SU-DHL-6 (cell line): ENCODE data around the gene KAZN.

Source experiments
- H2AFZ ChIP-seq: fragments of 200-600 bp; sonication (generic); 2 replicates; pipeline ENCODE4 v1.6.1; 2014; ENCODE audit warnings: low read depth, mild to moderate bottlenecking, moderate library complexity, mixed read lengths, antibody characterized with exemption, low read length; ENCODE audit not compliant: severe bottlenecking
- H3F3A ChIP-seq: fragments of 200-600 bp; shearing (Covaris generic); 2 replicates; pipeline ENCODE4 v1.6.0; 2016; ENCODE audit warnings: antibody characterized with exemption, mild to moderate bottlenecking; ENCODE audit not compliant: insufficient read depth
- H3K27ac ChIP-seq: fragments of 200-600 bp; sonication (generic); 2 replicates; pipeline ENCODE4 v1.5.1; 2016; ENCODE audit warnings: low read depth, mild to moderate bottlenecking, low read length, moderate library complexity, mixed read lengths
- H3K27me3 ChIP-seq: fragments of 200-600 bp; sonication (generic), shearing (Covaris generic); 2 replicates; pipeline ENCODE4 v1.6.0; 2014; ENCODE audit warnings: mild to moderate bottlenecking, low read length
- H3K36me3 ChIP-seq: fragments of 200-600 bp; sonication (generic); 2 replicates; pipeline ENCODE4 v1.6.1; 2014; ENCODE audit warnings: mild to moderate bottlenecking, low read length, mixed read lengths
- H3K4me2 ChIP-seq: fragments of 300-600, 200-600 bp; shearing (Covaris generic), sonication (generic); 2 replicates; pipeline ENCODE4 v1.6.0; 2014; ENCODE audit warnings: low read length, low read depth, mild to moderate bottlenecking; ENCODE audit not compliant: poor library complexity, severe bottlenecking
- H3K4me3 ChIP-seq: fragments of 200-600 bp; sonication (generic); 2 replicates; pipeline ENCODE4 v1.5.1; 2014; ENCODE audit warnings: antibody characterized with exemption, low read length, mild to moderate bottlenecking, mixed read lengths; ENCODE audit not compliant: insufficient read depth, poor library complexity, severe bottlenecking
- H3K79me2 ChIP-seq: fragments of 200-600 bp; sonication (generic); 2 replicates; pipeline ENCODE4 v1.6.1; 2014; ENCODE audit warnings: mild to moderate bottlenecking, low read length, moderate library complexity; ENCODE audit not compliant: insufficient read depth
- H3K9ac ChIP-seq: fragments of 200-600 bp; sonication (generic); 2 replicates; pipeline ENCODE4 v1.7.0; 2014; ENCODE audit warnings: mild to moderate bottlenecking, low read length
- H3K9me2 ChIP-seq: fragments of 200-600 bp; sonication (generic); replicated peaks from 2 replicates; pipeline ENCODE4 v1.6.1; 2014; ENCODE audit warnings: low read length; ENCODE audit not compliant: insufficient read depth
- H3K9me3 ChIP-seq: fragments of 200-600 bp; sonication (generic); 2 replicates; pipeline ENCODE4 v1.6.1; 2014; ENCODE audit warnings: low read length, mixed read lengths; ENCODE audit not compliant: insufficient read depth
- H4K20me1 ChIP-seq: fragments of 200-600 bp; sonication (generic); 2 replicates; pipeline ENCODE4 v1.6.1; 2014; ENCODE audit warnings: low read depth, mild to moderate bottlenecking, antibody characterized with exemption, low read length, moderate library complexity, mixed read lengths
- EZH2phosphoT487 ChIP-seq: fragments of 200-600 bp; sonication (generic), shearing (Covaris generic); conservative IDR thresholded peaks from 2 replicates; pipeline ENCODE4 v1.6.1; 2018; ENCODE audit warnings: mild to moderate bottlenecking, antibody characterized with exemption, low read length, moderate library complexity, mixed read lengths
- TF ChIP-seq, protein P1 (sequence below): fragments of 200-600 bp; sonication (generic); IDR thresholded peaks from one replicate; pipeline ENCODE4 v1.5.1; 2017; ENCODE audit warnings: antibody characterized with exemption, mild to moderate bottlenecking, low read length, moderate library complexity; ENCODE audit not compliant: insufficient read depth, poor library complexity, severe bottlenecking

KAZN gene

GRCh38 chr1:14649976-14650375 is 51.5 kb downstream of the KAZN start:
- no peaks in the 10 kb centered on the region for H3K79me2 ChIP-seq
- H3K36me3 ChIP-seq = no peaks in the 10 kb centered on the region
- no peak overlapping the region for H3K4me3 ChIP-seq
- H4K20me1 ChIP-seq = no peaks in the 10 kb centered on the region
- H3K27ac ChIP-seq = no peak overlapping the region
- H3K9me2 ChIP-seq = no peaks in the 10 kb centered on the region
- no peak overlapping the region for H2AFZ ChIP-seq
- no peak overlapping the region for H3K4me2 ChIP-seq
- TF ChIP-seq, protein P1, sequence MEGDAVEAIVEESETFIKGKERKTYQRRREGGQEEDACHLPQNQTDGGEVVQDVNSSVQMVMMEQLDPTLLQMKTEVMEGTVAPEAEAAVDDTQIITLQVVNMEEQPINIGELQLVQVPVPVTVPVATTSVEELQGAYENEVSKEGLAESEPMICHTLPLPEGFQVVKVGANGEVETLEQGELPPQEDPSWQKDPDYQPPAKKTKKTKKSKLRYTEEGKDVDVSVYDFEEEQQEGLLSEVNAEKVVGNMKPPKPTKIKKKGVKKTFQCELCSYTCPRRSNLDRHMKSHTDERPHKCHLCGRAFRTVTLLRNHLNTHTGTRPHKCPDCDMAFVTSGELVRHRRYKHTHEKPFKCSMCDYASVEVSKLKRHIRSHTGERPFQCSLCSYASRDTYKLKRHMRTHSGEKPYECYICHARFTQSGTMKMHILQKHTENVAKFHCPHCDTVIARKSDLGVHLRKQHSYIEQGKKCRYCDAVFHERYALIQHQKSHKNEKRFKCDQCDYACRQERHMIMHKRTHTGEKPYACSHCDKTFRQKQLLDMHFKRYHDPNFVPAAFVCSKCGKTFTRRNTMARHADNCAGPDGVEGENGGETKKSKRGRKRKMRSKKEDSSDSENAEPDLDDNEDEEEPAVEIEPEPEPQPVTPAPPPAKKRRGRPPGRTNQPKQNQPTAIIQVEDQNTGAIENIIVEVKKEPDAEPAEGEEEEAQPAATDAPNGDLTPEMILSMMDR = no peak
- no peak for TF ChIP-seq EZH2phosphoT487
- H3K9ac ChIP-seq = no peak overlapping the region
- no peaks in the 10 kb centered on the region for H3K27me3 ChIP-seq
- no peaks in the 10 kb centered on the region for H3K9me3 ChIP-seq
- no peaks in the 10 kb centered on the region for H3F3A ChIP-seq

- Histone ChIP-seq H3K27ac (no peak overlapping the region), H4K20me1 (no peaks in the 10 kb centered on the region), H3K4me2 (no peak overlapping the region), H3K79me2 (no peaks in the 10 kb centered on the region), H2AFZ (no peak overlapping the region), H3K9me3 (no peaks in the 10 kb centered on the region), H3F3A (no peaks in the 10 kb centered on the region), H3K9me2 (no peaks in the 10 kb centered on the region), H3K36me3 (no peaks in the 10 kb centered on the region), H3K4me3 (no peak overlapping the region), H3K9ac (no peak overlapping the region), H3K27me3 (no peaks in the 10 kb centered on the region)
- no peak for TF ChIP-seq EZH2phosphoT487
- TF ChIP-seq, protein P1 = no peak
These were observed 52.5 kb downstream of the KAZN start for GRCh38 chr1:14650951-14651350.

DNA sequence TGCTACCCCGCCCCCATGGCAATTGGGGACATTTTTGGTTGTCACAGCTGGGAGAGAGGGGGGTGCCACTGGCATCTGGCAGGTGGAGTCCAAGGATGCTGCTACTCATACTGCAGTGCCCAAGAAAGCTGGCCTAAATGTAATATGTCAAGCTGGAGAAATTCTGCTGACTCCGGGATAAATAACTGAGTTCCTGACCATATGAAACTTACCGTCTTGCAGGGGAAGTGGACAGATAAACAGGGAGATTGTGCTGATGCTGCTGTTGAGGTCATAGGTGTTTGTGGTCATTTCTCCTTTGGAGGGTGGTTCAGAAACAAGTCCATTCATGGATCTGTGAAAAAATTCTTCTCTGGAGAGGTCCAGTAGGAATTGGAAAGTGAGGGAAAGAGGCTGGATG is 54.4 kb downstream of the KAZN start:
- H3K27ac ChIP-seq = no peak overlapping the region
- H4K20me1 ChIP-seq = no peaks in the 10 kb centered on the region
- H3K36me3 ChIP-seq = no peaks in the 10 kb centered on the region
- TF ChIP-seq, protein P1 = no peak
- TF ChIP-seq EZH2phosphoT487 = no peak
- no peak overlapping the region for H3K9ac ChIP-seq
- no peak overlapping the region for H3K4me2 ChIP-seq
- H3F3A ChIP-seq = no peaks in the 10 kb centered on the region
- H2AFZ ChIP-seq = no peak overlapping the region
- H3K27me3 ChIP-seq = no peaks in the 10 kb centered on the region
- H3K9me3 ChIP-seq = no peaks in the 10 kb centered on the region
- no peaks in the 10 kb centered on the region for H3K79me2 ChIP-seq
- no peak overlapping the region for H3K4me3 ChIP-seq
- no peaks in the 10 kb centered on the region for H3K9me2 ChIP-seq
